Airway epithelial cell (primary cell): ENCODE data around the gene SEMA5B. TPM values are rescaled to one million over a fixed set of nuclear protein-coding genes. Genes with fewer than 3 reads are reported as not detected.

Source experiments
- total RNA-seq: library from RNA; depleted of rRNA; stranded (reverse); fragments of >200 nt; gene quantifications from 2 replicates; pipeline ENCODE4 v1.2.3, GENCODE V29; 2015

The SEMA5B gene
- total RNA-seq: 0.14 and 0.37 TPM in 2 replicates

DNA sequence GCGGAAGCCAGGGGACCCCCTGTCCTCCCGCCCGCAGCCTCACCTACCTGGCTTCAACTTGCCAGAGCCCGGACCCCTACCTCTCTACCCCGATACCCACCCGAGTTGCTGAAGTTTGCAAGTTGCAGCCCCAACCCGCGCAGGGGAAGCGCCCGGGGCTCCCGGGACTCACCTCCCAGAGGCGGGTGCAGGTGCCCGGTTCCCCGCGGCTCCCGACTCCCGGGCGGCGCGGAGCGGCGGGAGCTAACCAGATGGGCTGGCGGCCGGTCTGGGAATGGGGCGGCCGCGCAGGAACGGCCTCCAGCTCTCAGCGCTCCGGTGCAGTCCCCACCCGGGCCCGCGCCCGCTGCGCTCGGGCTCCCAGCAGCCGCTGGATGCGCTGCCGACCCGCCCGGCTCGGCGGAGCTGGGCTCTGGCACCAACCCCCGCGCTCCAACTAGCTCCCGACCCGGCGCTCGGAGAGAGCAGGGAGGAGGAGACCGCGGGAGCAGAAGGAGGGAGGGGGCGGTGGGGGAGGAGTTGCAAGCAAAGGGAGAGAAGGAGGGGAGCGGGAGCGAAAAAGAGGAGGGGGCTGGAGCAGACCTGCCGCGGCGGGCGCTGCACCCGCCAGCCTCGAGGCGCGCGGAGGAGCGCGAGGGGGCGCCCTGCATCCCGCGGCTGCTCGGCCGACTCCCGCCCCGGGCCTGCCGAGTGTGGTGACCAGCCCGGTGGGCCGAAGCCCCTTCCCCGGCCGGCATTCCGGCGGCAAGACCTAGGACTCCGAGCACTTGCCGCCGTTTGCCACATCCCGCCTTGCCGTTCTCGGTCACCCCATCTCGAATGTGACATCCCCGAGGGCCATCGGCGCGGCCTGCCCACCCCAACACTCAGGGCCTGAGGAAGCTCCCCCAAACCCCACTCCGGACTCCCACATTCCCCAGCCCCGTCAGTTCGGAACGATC, at the start of gene SEMA5B:
TSS of gene SEMA5B (minus strand) at position 472 of the 941 bp plus-strand sequence. CDS start 66,500 bp downstream, outside the sequence.

DNA sequence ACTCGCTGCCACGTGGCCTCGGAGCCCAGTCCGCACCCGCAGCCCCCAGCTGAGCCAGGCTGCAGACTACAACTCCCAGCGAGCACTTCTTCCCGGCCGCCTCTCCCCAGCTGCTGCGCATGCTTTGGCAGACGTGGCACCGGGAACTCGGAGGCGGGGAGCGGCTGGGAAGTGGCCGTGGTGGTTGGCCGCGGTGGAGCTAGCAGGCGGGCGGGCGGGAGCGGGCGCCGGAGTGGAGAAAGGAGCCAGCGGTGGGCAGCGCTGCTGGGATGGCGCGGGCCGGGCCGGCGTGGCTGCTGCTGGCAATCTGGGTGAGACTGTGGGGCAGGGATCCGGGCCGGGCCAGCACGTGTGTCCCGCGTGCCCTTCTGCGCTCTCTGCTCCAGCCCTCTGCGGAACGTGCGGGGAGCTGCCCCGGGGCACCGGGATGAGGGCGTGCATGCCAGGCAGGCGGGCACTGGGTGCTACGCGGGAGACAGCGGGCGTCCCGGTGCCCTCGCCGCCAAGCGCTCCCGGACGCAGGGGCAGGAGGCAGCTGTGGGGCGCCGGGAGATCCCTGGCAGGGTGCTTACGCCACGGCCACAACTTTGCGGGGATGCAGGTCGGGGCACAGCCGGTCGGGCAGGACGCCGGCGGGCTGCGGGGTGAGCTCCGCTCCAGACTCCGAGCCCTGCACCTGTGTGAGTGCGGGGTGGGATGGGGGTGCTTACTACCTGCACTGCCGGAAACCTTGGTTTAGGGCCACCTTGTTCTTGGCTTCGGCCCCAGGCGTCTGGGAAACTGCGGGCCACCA, 39.5 kb upstream of the SEMA5B start, which contains the start of gene PDIA5:
TSS of gene PDIA5 (plus strand) at position 130 of the 793 bp plus-strand sequence. CDS start at position 270, 140 bp downstream.

Other genes starting within 250 kb of the SEMA5B start
- gene HSPBAP1, start 233.9 kb downstream of the SEMA5B start, total RNA-seq: 1.9 and 3.1 TPM in 2 replicates
- 13.3 and 14.0 TPM in 2 replicates for gene SLC49A4, start 232.7 kb downstream of the SEMA5B start, total RNA-seq
- gene PDIA5, start 39.3 kb upstream of the SEMA5B start, total RNA-seq: 19.5 and 24.1 TPM in 2 replicates
- 30.9 and 34.8 TPM in 2 replicates for gene SEC22A, start 174.2 kb upstream of the SEMA5B start, total RNA-seq